Memory B cell (primary cell): Measurements from ENCODE around the gene VPS33B.
"Not testable (repeated sequence)": the region's sequence is repeated elsewhere in the genome, so short reads cannot be mapped to it uniquely, and the experiment has no call there.

ENCODE experiments used
- ATAC-seq: fragments of 150-1000 bp; cut with Tn5 transposase; 2 replicates; pipeline ENCODE4 v1.10.0; 2021; ENCODE audit warnings: low read depth, mild to moderate bottlenecking, moderate library complexity
- DNase-seq, 2 donors: peaks; one replicate each; pipeline ENCODE4 v3.0.0; 2022; ENCODE audit warnings: low spot score in 2 of 2
- H3K27ac Mint-ChIP-seq: one replicate; pipeline ENCODE4 v1.8.0; 2022; ENCODE audit warnings: mild to moderate bottlenecking, moderate library complexity, mixed read lengths
- H3K27me3 Mint-ChIP-seq: one replicate; pipeline ENCODE4 v1.8.0; 2022; ENCODE audit warnings: mixed read lengths
- H3K36me3 Mint-ChIP-seq: one replicate; pipeline ENCODE4 v1.8.0; 2022; ENCODE audit warnings: mild to moderate bottlenecking, mixed read lengths
- H3K4me1 Mint-ChIP-seq: one replicate; pipeline ENCODE4 v1.8.0; 2022; ENCODE audit warnings: mixed read lengths
- H3K4me3 Mint-ChIP-seq: one replicate; pipeline ENCODE4 v1.8.0; 2022; ENCODE audit warnings: mild to moderate bottlenecking, moderate library complexity, mixed read lengths
- H3K9me3 Mint-ChIP-seq: one replicate; pipeline ENCODE4 v1.8.0; 2022; ENCODE audit warnings: mixed read lengths

VPS33B gene

DNA sequence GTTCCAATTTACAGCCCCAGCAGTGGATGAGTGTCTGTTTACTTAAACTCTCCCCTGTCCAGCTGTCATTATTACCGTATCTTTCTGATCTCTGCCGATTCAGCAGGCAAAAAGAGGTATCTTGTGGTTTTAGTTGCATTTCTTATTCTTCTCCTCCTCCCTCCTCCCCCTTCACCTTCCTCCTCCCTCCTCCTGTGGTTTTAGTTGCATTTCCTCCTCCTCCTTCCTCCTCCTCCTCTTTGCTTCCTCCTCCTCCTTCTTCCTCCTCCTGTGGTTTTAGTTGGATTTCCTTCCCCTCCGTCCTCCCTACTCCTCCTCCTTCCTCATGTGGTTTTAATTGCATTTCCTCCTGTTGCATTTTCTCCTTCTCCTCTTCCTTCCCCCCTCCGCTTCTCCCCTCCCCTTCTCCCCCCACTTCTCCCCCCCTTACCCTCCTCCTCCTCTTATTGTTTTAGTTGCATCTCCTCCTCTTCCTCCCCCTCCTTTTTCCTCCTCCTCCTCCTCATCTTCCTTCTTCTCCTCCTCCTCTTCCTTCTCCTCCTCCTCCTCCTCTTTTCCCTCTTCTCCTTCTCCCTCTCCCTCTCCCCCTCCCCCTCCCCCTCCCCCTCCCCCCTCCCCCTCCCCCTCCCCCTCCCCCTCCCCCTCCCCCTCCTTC is 25.3 kb upstream of the VPS33B start:
- Mint-ChIP-seq H3K9me3 (peaks cover 1% of the 10 kb centered on the region), H3K36me3 (peaks cover 2% of the 10 kb centered on the region), H3K4me1 (peaks cover 16% of the 10 kb centered on the region), H3K27ac (peak overlapping the region; percentile 79), H3K4me3 (peak overlapping the region; percentile 53), H3K27me3 (peaks cover 3% of the 10 kb centered on the region)
- DNase-seq (no peak), ATAC-seq (peak; percentile 15)

DNA sequence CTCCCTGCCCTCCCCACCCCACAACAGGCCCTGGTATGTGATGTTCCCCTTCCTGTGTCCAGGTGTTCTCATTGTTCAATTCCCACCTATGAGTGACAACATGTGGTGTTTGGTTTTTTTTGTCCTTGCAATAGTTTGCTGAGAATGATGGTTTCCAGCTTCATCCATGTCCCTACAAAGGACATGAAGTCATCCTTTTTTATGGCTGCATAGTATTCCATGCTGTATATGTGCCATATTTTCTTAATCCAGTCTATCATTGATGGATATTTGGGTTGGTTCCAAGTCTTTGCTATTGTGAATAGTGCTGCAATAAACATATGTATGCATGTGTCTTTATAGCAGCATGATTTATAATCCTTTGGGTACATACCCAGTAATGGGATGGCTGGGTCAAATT is 23.7 kb upstream of the VPS33B start:
- H3K9me3 Mint-ChIP-seq, H3K36me3 Mint-ChIP-seq, ATAC-seq, H3K27me3 Mint-ChIP-seq, DNase-seq, H3K27ac Mint-ChIP-seq, H3K4me3 Mint-ChIP-seq: not testable (repeated sequence)
- H3K4me1 Mint-ChIP-seq = peaks cover 16% of the 10 kb centered on the region

DNA sequence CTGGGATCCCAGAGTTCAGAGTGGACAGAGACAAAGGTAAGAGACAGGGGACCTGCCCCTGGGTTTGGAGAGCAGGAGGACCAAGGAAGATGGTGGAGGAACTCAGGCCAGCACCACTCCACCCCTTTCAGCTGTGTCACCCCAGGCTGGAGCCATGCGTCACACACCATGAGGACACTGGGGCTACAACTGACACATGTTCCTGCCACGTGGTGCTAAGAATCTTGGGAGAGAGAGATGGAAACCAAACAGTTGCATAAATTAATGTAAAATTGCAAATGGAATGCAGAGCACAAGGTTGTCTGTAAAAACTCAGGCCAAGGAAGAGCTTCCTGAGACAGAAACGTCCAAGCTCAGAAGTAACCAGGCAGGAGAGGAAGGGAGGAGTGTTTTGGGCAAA is 22.7 kb upstream of the VPS33B start:
- DNase-seq (no peak), ATAC-seq (no peak)
- H3K36me3 Mint-ChIP-seq = peaks cover 2% of the 10 kb centered on the region
- no peak overlapping the region for H3K27ac Mint-ChIP-seq
- H3K27me3 Mint-ChIP-seq = peaks cover 1% of the 10 kb centered on the region
- H3K4me3 Mint-ChIP-seq = no peak overlapping the region
- H3K4me1 Mint-ChIP-seq = peaks cover 16% of the 10 kb centered on the region
- peaks cover 1% of the 10 kb centered on the region for H3K9me3 Mint-ChIP-seq

DNA sequence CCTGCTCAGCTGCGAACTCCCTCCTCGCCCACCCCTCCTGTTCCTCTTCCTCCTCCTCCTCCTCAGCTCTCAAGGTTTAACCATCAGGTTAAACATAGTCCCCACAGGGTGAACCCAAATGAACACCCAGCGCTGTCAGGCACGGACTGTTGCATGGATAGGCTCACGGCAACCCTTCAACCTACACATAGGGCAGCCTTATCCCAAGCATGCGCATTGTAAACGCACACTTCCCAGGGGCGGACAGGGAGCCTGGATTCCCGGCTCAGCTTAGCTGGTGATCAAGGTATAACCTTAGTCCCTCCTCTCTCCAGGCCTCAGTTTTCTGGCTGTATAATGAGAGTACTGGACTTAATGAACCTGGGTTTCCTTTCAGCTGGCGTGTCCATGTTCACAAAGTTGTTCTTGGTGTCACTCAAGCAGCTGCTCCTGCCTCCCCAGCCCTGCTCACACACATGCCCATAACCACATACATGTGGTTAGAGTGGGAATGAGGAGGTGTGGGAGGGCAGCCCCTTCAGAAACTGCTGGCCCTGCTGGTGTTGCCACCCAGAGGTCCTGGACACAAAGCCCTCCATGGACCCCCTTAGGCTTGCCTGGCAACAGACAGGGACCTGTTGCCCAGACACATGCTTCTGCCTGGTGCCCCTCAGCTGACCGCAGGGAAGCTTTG is 20.9 kb upstream of the VPS33B start:
- DNase-seq (no peak), ATAC-seq (no peak)
- H3K27ac Mint-ChIP-seq = no peak overlapping the region

DNA sequence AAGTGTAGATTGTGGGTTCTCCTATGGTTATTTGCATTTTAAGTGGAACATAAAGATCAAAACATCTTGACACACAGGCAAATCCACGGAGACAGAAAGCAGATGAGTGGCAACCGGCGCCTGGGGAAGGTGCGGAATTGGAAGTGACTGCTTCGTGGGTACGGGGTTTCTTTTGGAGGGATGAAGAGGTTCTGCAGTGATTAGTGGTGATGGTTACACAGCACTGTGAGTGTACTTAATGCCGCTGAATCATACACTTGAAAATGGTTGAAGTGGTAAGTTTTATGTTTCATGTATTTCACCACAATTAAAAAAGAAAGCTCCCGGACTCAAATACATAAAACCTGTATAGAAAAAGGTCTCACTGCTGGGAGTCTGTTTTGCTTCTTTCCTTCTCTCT is 18.5 kb upstream of the VPS33B start:
- Mint-ChIP-seq H3K4me1 (no peaks in the 10 kb centered on the region), H3K4me3 (no peak overlapping the region), H3K27ac (no peak overlapping the region), H3K27me3 (peaks cover 3% of the 10 kb centered on the region), H3K9me3 (no peaks in the 10 kb centered on the region), H3K36me3 (no peaks in the 10 kb centered on the region)
- DNase-seq = no peak
- no peak for ATAC-seq

More for the DNA sequence above, 20.9 kb upstream of the VPS33B start:
- Mint-ChIP-seq H3K4me1 (peaks cover 11% of the 10 kb centered on the region), H3K27me3 (peaks cover 1% of the 10 kb centered on the region), H3K36me3 (peaks cover 2% of the 10 kb centered on the region), H3K4me3 (no peak overlapping the region), H3K9me3 (peaks cover 1% of the 10 kb centered on the region)

DNA sequence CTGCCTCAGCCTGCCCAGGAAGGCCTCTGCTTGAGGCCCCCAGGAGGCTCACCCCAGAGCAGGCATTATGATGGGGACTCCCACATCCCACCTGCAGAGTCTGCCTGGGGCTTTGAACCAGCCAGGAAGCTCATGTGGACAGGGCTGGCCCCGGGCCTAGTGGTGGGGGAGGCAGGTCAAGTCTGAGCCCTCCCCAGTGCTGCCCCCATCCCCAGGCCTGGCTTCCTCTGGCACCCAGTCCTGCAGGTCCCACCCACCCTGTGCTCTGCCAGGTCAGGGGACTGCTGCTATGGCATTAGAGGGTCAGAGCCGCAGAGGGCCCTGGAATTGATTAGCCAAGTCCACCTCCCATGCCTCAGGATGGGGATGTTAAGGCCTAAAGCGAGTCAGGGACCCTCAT is 17.6 kb upstream of the VPS33B start:
- Mint-ChIP-seq H3K27me3 (peaks cover 3% of the 10 kb centered on the region), H3K27ac (no peak overlapping the region), H3K9me3 (no peaks in the 10 kb centered on the region), H3K4me1 (no peaks in the 10 kb centered on the region), H3K4me3 (no peak overlapping the region), H3K36me3 (no peaks in the 10 kb centered on the region)
- DNase-seq (no peak), ATAC-seq (no peak)

DNA sequence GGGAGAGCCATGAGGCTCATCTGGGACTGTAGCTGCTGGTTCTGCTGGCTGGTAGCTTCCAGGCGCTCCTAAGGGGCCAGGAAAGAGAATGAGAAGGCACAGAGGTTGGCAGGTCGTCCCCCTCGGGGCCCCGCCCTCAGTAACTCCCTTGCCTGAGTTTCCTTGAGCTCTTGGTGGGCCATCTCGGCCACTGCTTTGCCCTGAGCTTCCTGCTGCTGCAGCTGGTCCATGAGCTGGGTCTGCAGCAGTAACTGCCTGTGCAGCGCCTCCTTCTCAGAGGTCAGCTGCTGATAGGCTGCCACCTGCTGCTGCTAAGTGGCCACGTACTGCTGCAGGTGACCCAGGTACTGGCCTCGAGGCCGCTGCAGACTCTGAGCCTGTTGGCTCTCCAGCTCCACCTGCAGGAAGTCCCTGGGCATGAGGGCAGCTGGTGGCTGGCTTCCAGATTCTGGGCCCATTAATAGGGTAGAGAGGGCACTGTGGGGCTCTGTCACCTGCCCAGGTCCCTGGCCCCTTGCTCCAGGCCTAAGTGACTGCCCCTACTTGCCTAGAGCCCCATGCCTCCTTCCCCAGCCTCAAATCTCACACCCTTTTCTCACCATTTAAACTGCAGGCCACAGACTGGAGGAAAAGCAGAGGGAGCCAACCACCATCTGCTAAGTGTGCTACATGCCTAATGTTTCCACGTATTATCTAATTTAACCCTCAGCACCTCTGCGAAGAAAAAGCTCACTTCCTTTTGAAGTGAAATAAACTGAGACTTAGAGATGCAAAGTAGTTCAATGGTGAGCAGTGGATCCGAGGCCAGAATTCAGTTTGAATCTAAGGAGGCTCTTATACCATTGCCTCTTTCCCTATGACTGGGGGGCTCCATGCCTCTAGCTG is 10.8 kb upstream of the VPS33B start:
- ATAC-seq (peak; percentile 80), DNase-seq (peak; percentile 48 to 53)
- Mint-ChIP-seq H3K36me3 (no peaks in the 10 kb centered on the region), H3K9me3 (no peaks in the 10 kb centered on the region), H3K4me1 (peaks cover 3% of the 10 kb centered on the region), H3K4me3 (peak overlapping the region; percentile 6), H3K27me3 (peaks cover 3% of the 10 kb centered on the region), H3K27ac (no peak overlapping the region)

DNA sequence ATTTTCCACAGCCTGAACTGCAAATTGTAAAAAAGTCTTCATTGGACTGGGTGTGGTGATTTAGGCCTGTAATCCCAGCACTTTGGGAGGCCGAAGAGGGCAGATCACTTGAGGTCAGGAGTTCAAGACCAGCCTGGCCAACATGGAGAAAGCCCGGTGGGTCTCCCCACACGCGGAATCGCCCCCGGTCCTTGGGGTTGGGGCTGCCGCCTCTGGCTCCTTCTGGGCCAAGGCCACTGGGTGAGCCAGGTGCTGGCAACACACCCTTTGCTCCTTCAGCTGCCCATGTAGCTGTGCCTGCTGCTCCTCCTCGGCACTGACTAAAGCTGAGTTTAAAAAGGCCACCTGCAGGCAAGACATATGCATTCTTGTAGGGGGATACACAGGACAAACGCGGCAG is 9.4 kb upstream of the VPS33B start:
- Mint-ChIP-seq H3K9me3 (no peaks in the 10 kb centered on the region), H3K27ac (no peak overlapping the region), H3K27me3 (no peaks in the 10 kb centered on the region), H3K4me1 (peaks cover 3% of the 10 kb centered on the region), H3K4me3 (no peak overlapping the region), H3K36me3 (no peaks in the 10 kb centered on the region)
- ATAC-seq (no peak), DNase-seq (no peak)

DNA sequence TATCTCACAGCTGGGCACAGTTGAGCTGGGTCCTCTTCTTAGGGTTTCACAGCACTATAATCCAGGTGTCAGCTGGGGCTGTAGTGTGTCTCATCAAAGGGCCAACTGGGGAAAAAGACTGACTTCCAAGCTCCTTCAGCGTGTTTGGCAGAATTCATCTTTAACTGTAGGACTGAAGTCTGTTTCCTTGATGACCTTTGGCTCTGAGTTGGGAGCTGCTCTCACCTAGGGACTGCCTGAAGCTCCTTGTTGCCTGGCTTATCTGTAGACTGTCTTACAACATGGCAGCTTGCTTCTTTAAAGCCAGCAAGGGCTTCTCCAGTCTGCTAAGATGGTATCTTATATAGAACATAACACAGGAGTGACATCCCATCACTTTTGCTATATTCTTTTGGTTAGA is 5.3 kb upstream of the VPS33B start:
- Mint-ChIP-seq H3K27ac (no peak overlapping the region), H3K27me3 (no peaks in the 10 kb centered on the region), H3K4me3 (no peak overlapping the region), H3K36me3 (no peaks in the 10 kb centered on the region), H3K4me1 (peaks cover 4% of the 10 kb centered on the region), H3K9me3 (no peaks in the 10 kb centered on the region)
- no peak for ATAC-seq
- no peak for DNase-seq

DNA sequence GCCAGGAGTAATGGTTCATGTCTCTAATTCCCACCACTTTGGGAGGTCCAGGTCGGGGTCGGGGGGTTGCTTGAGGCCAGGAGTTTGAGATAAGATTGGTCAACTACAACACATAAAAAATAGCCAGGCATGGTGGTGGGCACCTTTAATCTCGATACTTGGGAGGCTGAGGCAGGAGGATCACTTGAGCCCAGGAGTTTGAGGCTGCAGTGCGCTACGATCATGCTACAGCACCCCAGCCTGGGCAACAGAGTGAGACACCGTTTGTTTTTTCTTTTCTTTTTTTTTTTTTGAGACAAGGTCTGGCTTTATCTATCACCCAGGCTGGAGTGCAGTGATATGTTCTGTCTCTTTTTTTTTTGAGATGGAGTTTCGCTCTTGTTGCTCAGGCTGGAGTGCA is 1.3 kb upstream of the VPS33B start:
- DNase-seq = no peak
- Mint-ChIP-seq H3K27me3 (no peaks in the 10 kb centered on the region), H3K4me1 (peaks cover 23% of the 10 kb centered on the region), H3K9me3 (no peaks in the 10 kb centered on the region), H3K4me3 (no peak overlapping the region), H3K27ac (no peak overlapping the region), H3K36me3 (peaks cover 3% of the 10 kb centered on the region)
- no peak for ATAC-seq

DNA sequence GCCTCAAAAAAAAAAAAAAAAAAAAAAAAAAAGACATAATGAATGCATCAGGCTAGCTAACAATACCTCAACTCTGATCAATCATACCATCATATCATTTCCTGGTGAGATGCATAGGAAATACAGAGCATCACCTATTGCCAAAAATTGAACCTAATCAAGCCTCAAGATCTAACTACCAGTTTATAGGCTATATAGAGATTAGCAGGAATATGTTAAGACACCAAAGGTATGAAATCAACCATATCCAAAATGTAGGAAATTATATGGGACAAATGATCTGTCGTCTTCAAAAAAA is 387 bp upstream of the VPS33B start:
- Mint-ChIP-seq H3K27ac (peak overlapping the region; percentile 87), H3K36me3 (peaks cover 3% of the 10 kb centered on the region), H3K4me1 (peaks cover 31% of the 10 kb centered on the region), H3K27me3 (no peaks in the 10 kb centered on the region), H3K9me3 (no peaks in the 10 kb centered on the region), H3K4me3 (peak overlapping the region; percentile 96)
- ATAC-seq (no peak), DNase-seq (no peak)

DNA sequence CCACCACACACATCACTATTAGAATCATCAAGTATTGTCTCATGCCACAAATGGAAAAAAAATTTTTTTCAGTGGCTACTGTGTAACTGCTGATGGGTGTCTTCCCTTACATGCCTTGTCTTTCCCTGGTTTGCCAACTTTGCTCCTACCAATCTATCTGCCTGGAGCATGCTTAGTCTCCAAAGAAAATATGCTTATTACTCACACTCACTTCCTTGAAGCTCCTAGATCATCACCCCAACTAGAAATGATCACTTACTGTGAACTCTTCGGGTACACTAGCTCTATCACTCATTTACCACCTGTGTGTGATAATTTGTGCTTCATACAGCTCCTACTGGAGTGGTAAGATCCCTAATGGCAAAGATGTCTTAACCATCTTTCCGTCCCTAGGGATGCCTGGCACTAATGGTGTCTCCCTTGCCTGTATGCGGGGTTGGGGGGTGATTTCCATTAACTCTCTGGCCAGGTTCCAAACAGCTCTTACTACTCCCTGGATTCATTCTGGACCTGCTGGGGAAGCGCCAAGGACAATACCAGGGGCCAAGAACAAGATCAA is 799 bp downstream of the VPS33B start:
- no peaks in the 10 kb centered on the region for H3K9me3 Mint-ChIP-seq
- peaks cover 7% of the 10 kb centered on the region for H3K36me3 Mint-ChIP-seq
- DNase-seq (no peak), ATAC-seq (no peak)
- peak overlapping the region; percentile 87 for H3K27ac Mint-ChIP-seq
- H3K4me3 Mint-ChIP-seq = peak overlapping the region; percentile 96
- H3K4me1 Mint-ChIP-seq = peaks cover 33% of the 10 kb centered on the region
- no peaks in the 10 kb centered on the region for H3K27me3 Mint-ChIP-seq

DNA sequence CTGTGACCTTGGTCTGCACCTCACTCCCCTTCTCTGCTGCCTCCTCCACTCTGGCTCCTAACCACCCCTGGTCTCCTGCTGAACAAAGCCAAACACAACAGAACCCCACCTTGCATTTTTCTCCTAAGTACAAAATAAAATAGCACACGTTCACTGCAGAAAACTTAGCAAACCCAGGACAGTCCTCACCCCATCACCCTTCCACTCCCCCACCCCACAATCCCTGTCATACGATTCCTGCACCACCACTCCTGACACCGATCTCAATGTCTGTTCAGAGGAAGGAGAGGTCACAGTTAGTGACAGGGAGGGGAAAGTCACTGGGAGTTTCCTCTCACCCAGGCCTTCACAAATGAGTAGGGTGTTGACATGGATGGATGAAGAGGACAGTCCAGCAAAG is 4.2 kb downstream of the VPS33B start:
- no peak for ATAC-seq
- Mint-ChIP-seq H3K4me1 (peaks cover 33% of the 10 kb centered on the region), H3K36me3 (peaks cover 14% of the 10 kb centered on the region), H3K4me3 (no peak overlapping the region), H3K27me3 (no peaks in the 10 kb centered on the region), H3K9me3 (no peaks in the 10 kb centered on the region), H3K27ac (peak overlapping the region; percentile 46)
- DNase-seq = no peak

DNA sequence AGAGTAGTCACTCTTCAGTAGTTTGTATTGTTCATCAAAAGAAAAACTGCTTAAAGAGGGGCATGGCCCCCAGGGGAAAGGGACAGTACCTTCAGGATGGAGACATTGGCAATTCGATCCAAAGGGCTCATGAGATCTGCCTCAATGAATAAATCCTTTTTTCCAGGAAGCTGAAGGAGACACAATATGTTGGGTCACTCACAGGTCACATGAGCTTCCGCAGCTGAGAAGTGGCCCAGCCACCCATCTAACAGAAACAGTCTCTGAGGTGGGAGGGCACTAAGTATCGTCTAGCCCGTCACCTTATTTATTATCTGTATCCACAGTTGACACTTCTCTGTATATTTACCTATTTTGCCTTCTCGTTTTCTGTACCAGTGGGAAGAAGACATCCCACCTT is 4.7 kb downstream of the VPS33B start:
- no peaks in the 10 kb centered on the region for H3K9me3 Mint-ChIP-seq
- no peak overlapping the region for H3K4me3 Mint-ChIP-seq
- H3K36me3 Mint-ChIP-seq = peaks cover 16% of the 10 kb centered on the region
- no peaks in the 10 kb centered on the region for H3K27me3 Mint-ChIP-seq
- H3K4me1 Mint-ChIP-seq = peaks cover 30% of the 10 kb centered on the region
- no peak for DNase-seq
- ATAC-seq = no peak
- peak overlapping the region; percentile 46 for H3K27ac Mint-ChIP-seq
